ENCODE results near the gene CSH1.

- TF ChIP-seq BHLHE40 (IDR thresholded peaks at IDR 0.05; ENCODE audit: borderline replicate concordance) (no peak), SP1 (IDR thresholded peaks at IDR 0.05) (no peak), NFRKB (IDR thresholded peaks at IDR 0.05) (no peak), ELF4 (IDR thresholded peaks at IDR 0.05) (no peak)
Observed at GRCh38 chr17:63854709-63855108, 41.7 kb downstream of the CSH1 start.
